Endothelial cell of umbilical vein (primary cell): Measurements from ENCODE around the gene TOGARAM2. TPM values are rescaled to one million over a fixed set of nuclear protein-coding genes. Genes with fewer than 3 reads are reported as not detected.

Source experiments
- BruUV-seq: library from RNA; stranded (reverse); fragments of 400-500 nt; replicated peaks from 2 replicates; lab custom pipeline; 2021; lab: Mats Ljungman, UMichigan
- CTCF ChIA-PET: fragments of 300-600, 350-600 bp; sonication (Branson Sonifier 250); formaldehyde crosslinking; loops from one replicate; lab custom pipeline; 2021; ENCODE audit warnings: antibody characterized with exemption, inconsistent platforms; lab: Charles Lee
- POLR2A ChIA-PET: fragments of 300-600, 350-600 bp; sonication (Branson Sonifier 250); formaldehyde crosslinking; loops from one replicate; lab custom pipeline; 2021; ENCODE audit warnings: antibody characterized with exemption, inconsistent platforms; lab: Charles Lee
- DNase-seq: peaks from one replicate; pipeline ENCODE4 v3.0.0-alpha.2; 2011; ENCODE audit warnings: low read depth, low spot score
- FAIRE-seq: peaks from 2 replicates; lab custom pipeline; 2011; peaks lifted over from hg19 to GRCh38; lab: Jason Lieb, UNC
- H2AFZ ChIP-seq: 2 replicates; pipeline ENCODE4 v1.6.0; 2012; ENCODE audit warnings: low read depth, low read length, control low read depth, inconsistent platforms
- H3K27ac ChIP-seq: 2 replicates; pipeline ENCODE4 v1.5.1; 2011; ENCODE audit warnings: low read depth, mild to moderate bottlenecking, control low read depth, low read length, moderate library complexity; ENCODE audit not compliant: insufficient read depth
- H3K27me3 ChIP-seq, 2 experiments: 2 replicates each; pipeline versions ENCODE4 v1.6.0 to v1.6.1; 2011; ENCODE audit warnings: low read length in 2 of 2, mixed read lengths in 1 of 2; ENCODE audit not compliant: control insufficient read depth in 2 of 2, insufficient read depth in 2 of 2
- H3K36me3 ChIP-seq, 2 experiments: 2 replicates in 1 of 2; 3 replicates in 1 of 2; pipeline ENCODE4 v1.5.1; 2011; ENCODE audit warnings: low read length in 2 of 2, mild to moderate bottlenecking in 1 of 2, moderate library complexity in 1 of 2; ENCODE audit not compliant: control insufficient read depth in 2 of 2, insufficient read depth in 2 of 2; ENCODE audit errors: extremely low read depth in 1 of 2
- H3K4me1 ChIP-seq: 3 replicates; pipeline ENCODE4 v1.5.1; 2011; ENCODE audit warnings: mild to moderate bottlenecking, low read length; ENCODE audit not compliant: control insufficient read depth, insufficient read depth; ENCODE audit errors: extremely low read depth
- H3K4me2 ChIP-seq: 2 replicates; pipeline ENCODE4 v1.6.1; 2011; ENCODE audit warnings: low read length, control low read depth, mixed read lengths; ENCODE audit not compliant: insufficient read depth
- H3K4me3 ChIP-seq, 3 experiments: fragments of 200-600 bp in 1 of 3; sonication (generic), shearing (Covaris generic) in 1 of 3; replicated peaks in 1 of 3; 2 replicates each; pipeline ENCODE4 v1.5.1; 2011 to 2016; ENCODE audit warnings: control low read depth in 3 of 3, low read length in 3 of 3, mild to moderate bottlenecking in 2 of 3, inconsistent platforms in 1 of 3, low read depth in 1 of 3, moderate library complexity in 1 of 3; ENCODE audit not compliant: insufficient read depth in 1 of 3
- H3K79me2 ChIP-seq: 2 replicates; pipeline ENCODE4 v1.6.0; 2012; ENCODE audit warnings: low read length, inconsistent platforms; ENCODE audit not compliant: control insufficient read depth, insufficient read depth
- H3K9ac ChIP-seq: replicated peaks from 2 replicates; pipeline ENCODE3; 2011; ENCODE audit warnings: low read length, control low read depth; ENCODE audit not compliant: insufficient read depth; ENCODE audit errors: extremely low read depth
- H3K9me1 ChIP-seq: replicated peaks from 3 replicates; pipeline ENCODE4 v1.6.0; 2011; ENCODE audit warnings: mild to moderate bottlenecking, low read length; ENCODE audit not compliant: control insufficient read depth, insufficient read depth; ENCODE audit errors: extremely low read depth
- H3K9me3 ChIP-seq: replicated peaks from 2 replicates; pipeline ENCODE4 v1.5.1; 2012; ENCODE audit warnings: low read length, inconsistent platforms; ENCODE audit not compliant: control insufficient read depth, insufficient read depth
- H4K20me1 ChIP-seq: replicated peaks from 2 replicates; pipeline ENCODE3; 2011; ENCODE audit warnings: mild to moderate bottlenecking, low read length; ENCODE audit not compliant: control insufficient read depth, insufficient read depth; ENCODE audit errors: extremely low read depth
- EZH2 ChIP-seq: IDR thresholded peaks from 2 replicates; pipeline ENCODE4 v1.6.1; 2012; ENCODE audit warnings: borderline replicate concordance, low read depth, mild to moderate bottlenecking, moderate library complexity, low read length, inconsistent platforms; ENCODE audit not compliant: severe bottlenecking
- FOS ChIP-seq: IDR thresholded peaks from 2 replicates; pipeline ENCODE4 v1.6.1; 2011; ENCODE audit warnings: mild to moderate bottlenecking, low read length, moderate library complexity, borderline replicate concordance; ENCODE audit not compliant: insufficient read depth
- GATA2 ChIP-seq: IDR thresholded peaks from 2 replicates; pipeline ENCODE4 v1.7.0; 2011; ENCODE audit warnings: low read depth, mild to moderate bottlenecking, moderate library complexity, mixed read lengths, low read length; ENCODE audit not compliant: insufficient read length, insufficient read depth
- JUN ChIP-seq: IDR thresholded peaks from 2 replicates; pipeline ENCODE4 v1.6.1; 2011; ENCODE audit warnings: borderline replicate concordance, low read depth; ENCODE audit not compliant: insufficient read length, insufficient read depth
- MYC ChIP-seq: IDR thresholded peaks from one replicate; pipeline ENCODE4 v1.6.1; 2011; ENCODE audit warnings: mild to moderate bottlenecking, low read depth, low read length
- POLR2A ChIP-seq: IDR thresholded peaks from 2 replicates; pipeline ENCODE4 v1.6.1; 2012; ENCODE audit warnings: low read depth, mild to moderate bottlenecking, control low read depth, low read length
- POLR2AphosphoS5 ChIP-seq: IDR thresholded peaks from 2 replicates; pipeline ENCODE4 v1.6.1; 2012; ENCODE audit warnings: low read depth, mild to moderate bottlenecking, control low read depth, low read length, moderate library complexity; ENCODE audit not compliant: insufficient read depth
- dilution Hi-C: fragments of 300-500 bp; cut with MboI; formaldehyde crosslinking; loops from one replicate; pipeline ENCODE4 v1.15.0; 2019; ENCODE audit warnings: low sequenced_read_pairs; ENCODE audit not compliant: extremely low pct_ligation_motif_present
- intact Hi-C: fragments of 100-400 bp; cut with micrococcal nuclease; formaldehyde crosslinking; loops from one replicate; pipeline ENCODE4 v1.10.0; 2022
- polyA plus RNA-seq, 4 experiments: library from polyadenylated mRNA; depleted of rRNA in 3 of 4; stranded (reverse) in 3 of 4; unstranded in 1 of 4; fragments of >200 nt; gene quantifications; 2 replicates each; pipeline versions ENCODE4 v1.2.1 to v1.2.3, GENCODE V29; 2011 to 2012; ENCODE audit warnings: missing spikeins in 1 of 4
- total RNA-seq: library from RNA; stranded (reverse); gene quantifications from 2 replicates; pipeline ENCODE4 v1.2.3, GENCODE V29; 2021
- TF ChIP-seq, protein P1 (sequence below): IDR thresholded peaks from 2 replicates; pipeline ENCODE4 v1.6.1; 2011; ENCODE audit not compliant: insufficient read depth, insufficient read length
- TF ChIP-seq, protein P2 (sequence below), 2 donors: IDR thresholded peaks; 1 replicate in 1 of 2; 2 replicates in 1 of 2; pipeline ENCODE4 v1.5.1; 2011; ENCODE audit warnings: low read length in 2 of 2, mild to moderate bottlenecking in 2 of 2, moderate library complexity in 2 of 2, control low read depth in 1 of 2, inconsistent platforms in 1 of 2, low read depth in 1 of 2; ENCODE audit not compliant: insufficient read depth in 1 of 2; ENCODE audit errors: extremely low read depth in 1 of 2

Gene TOGARAM2
- total and polyA plus RNA-seq, 2 donors (not counting 3 experiments of a cell fraction or from before 2014, with no cell fraction given) = not detected

- FAIRE-seq = no peak
Observed at GRCh38 chr2:28979041-28979440, 2.1 kb upstream of the TOGARAM2 start.

More at GRCh38 chr2:28979041-28979440, 2.1 kb upstream of the TOGARAM2 start:
- no peak for DNase-seq
- POLR2A ChIA-PET = no interaction called here
- Histone ChIP-seq H3K36me3 (no peaks in the 10 kb centered on the region), H3K4me2 (no peak overlapping the region), H3K27me3 (no peaks in the 10 kb centered on the region), H3K9ac (no peak overlapping the region), H3K4me1 (no peaks in the 10 kb centered on the region), H3K9me1 (no peaks in the 10 kb centered on the region), H4K20me1 (no peaks in the 10 kb centered on the region), H3K79me2 (no peaks in the 10 kb centered on the region), H3K27ac (no peak overlapping the region), H3K4me3 (no peak overlapping the region), H2AFZ (no peak overlapping the region), H3K9me3 (no peaks in the 10 kb centered on the region)
- dilution Hi-C loops = no loop called here
- TF ChIP-seq MYC (no peak), FOS (no peak), GATA2 (no peak), JUN (no peak), EZH2 (no peak), POLR2AphosphoS5 (no peak), POLR2A (no peak)
- TF ChIP-seq, protein P1, sequence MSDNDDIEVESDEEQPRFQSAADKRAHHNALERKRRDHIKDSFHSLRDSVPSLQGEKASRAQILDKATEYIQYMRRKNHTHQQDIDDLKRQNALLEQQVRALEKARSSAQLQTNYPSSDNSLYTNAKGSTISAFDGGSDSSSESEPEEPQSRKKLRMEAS = no peak
- TF ChIP-seq, protein P2, sequence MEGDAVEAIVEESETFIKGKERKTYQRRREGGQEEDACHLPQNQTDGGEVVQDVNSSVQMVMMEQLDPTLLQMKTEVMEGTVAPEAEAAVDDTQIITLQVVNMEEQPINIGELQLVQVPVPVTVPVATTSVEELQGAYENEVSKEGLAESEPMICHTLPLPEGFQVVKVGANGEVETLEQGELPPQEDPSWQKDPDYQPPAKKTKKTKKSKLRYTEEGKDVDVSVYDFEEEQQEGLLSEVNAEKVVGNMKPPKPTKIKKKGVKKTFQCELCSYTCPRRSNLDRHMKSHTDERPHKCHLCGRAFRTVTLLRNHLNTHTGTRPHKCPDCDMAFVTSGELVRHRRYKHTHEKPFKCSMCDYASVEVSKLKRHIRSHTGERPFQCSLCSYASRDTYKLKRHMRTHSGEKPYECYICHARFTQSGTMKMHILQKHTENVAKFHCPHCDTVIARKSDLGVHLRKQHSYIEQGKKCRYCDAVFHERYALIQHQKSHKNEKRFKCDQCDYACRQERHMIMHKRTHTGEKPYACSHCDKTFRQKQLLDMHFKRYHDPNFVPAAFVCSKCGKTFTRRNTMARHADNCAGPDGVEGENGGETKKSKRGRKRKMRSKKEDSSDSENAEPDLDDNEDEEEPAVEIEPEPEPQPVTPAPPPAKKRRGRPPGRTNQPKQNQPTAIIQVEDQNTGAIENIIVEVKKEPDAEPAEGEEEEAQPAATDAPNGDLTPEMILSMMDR (IDR thresholded peaks at IDR 0.05; ENCODE audit: extremely low read depth in 1 of 2, insufficient read depth in 1 of 2, low read depth in 1 of 2, low read length in 2 of 2) = no peak
- intact Hi-C loops = no loop called here
- CTCF ChIA-PET = interaction anchor here (0.8 to 1.1 kb wide), 2 partner anchors 10 to 13 kb away, joined by 3 read pairs; no protein-coding TSS in a partner anchor
- BruUV-seq = no TSS peak
